Suprapubic skin (tissue), 4 donors: ENCODE measurements around the gene FHOD3. TPM values are rescaled to one million over a fixed set of nuclear protein-coding genes. Genes with fewer than 3 reads are reported as not detected.
A peak's percentile ranks its signal among the peaks of the same experiment; 100 is the strongest.
"Not testable (repeated sequence)": the region's sequence is repeated elsewhere in the genome, so short reads cannot be mapped to it uniquely, and the experiment has no call there.

Source experiments
- DNase-seq, 2 donors: peaks; one replicate each; pipeline ENCODE4 v3.0.0-alpha.2; 2019; ENCODE audit warnings: low spot score in 2 of 2
- H3K27ac ChIP-seq: fragments of 200-600 bp; sonication (generic); one replicate; pipeline ENCODE4 v1.5.1; 2019
- H3K27me3 ChIP-seq: fragments of 200-600 bp; sonication (generic); one replicate; pipeline ENCODE4 v1.5.1; 2019
- H3K36me3 ChIP-seq: fragments of 200-600 bp; sonication (generic); one replicate; pipeline ENCODE4 v1.5.1; 2019
- H3K4me1 ChIP-seq: fragments of 200-600 bp; sonication (generic); one replicate; pipeline ENCODE4 v1.5.1; 2019
- H3K4me3 ChIP-seq: fragments of 200-600 bp; sonication (generic); one replicate; pipeline ENCODE4 v1.5.1; 2019; ENCODE audit warnings: mild to moderate bottlenecking
- H3K9me3 ChIP-seq: fragments of 200-600 bp; sonication (generic); one replicate; pipeline ENCODE4 v1.5.1; 2019
- EP300 ChIP-seq: sonication (generic); formaldehyde crosslinking; IDR thresholded peaks from one replicate; pipeline ENCODE4 v1.6.1; 2017; ENCODE audit warnings: antibody characterized with exemption
- POLR2A ChIP-seq, 2 donors: fragments of 450-650 bp; IDR thresholded peaks; one replicate each; pipeline ENCODE4 v1.6.1; 2017; ENCODE audit warnings: antibody characterized with exemption in 2 of 2, mild to moderate bottlenecking in 2 of 2, moderate library complexity in 2 of 2
- POLR2AphosphoS5 ChIP-seq, 3 donors: sonication (generic); formaldehyde crosslinking; IDR thresholded peaks; one replicate each; pipeline ENCODE4 v1.6.1; 2017; ENCODE audit warnings: antibody characterized with exemption in 3 of 3
- WGBS: methylation state at CpG from one replicate; pipeline ENCODE4 v1.1.5; 2018; 5-methylcytosine and 5-hydroxymethylcytosine counted together
- total RNA-seq, 4 donors: library from RNA; depleted of rRNA; stranded (reverse); fragments of >200 nt; gene quantifications; one replicate each; pipeline ENCODE4 v1.1.0, GENCODE V29; 2016
- TF ChIP-seq, protein P1 (sequence below), 2 donors: fragments of 200-600 bp in 1 of 2; fragments of 450-650 bp in 1 of 2; sonication (generic) in 1 of 2; IDR thresholded peaks; one replicate each; pipeline ENCODE4 v1.5.1; 2016 to 2019; ENCODE audit warnings: antibody characterized with exemption in 2 of 2, mild to moderate bottlenecking in 1 of 2, moderate library complexity in 1 of 2

Gene FHOD3
- total RNA-seq, 4 donors from 2014 or later, result 5.8 to 18.7 (median 15.5) TPM

DNA sequence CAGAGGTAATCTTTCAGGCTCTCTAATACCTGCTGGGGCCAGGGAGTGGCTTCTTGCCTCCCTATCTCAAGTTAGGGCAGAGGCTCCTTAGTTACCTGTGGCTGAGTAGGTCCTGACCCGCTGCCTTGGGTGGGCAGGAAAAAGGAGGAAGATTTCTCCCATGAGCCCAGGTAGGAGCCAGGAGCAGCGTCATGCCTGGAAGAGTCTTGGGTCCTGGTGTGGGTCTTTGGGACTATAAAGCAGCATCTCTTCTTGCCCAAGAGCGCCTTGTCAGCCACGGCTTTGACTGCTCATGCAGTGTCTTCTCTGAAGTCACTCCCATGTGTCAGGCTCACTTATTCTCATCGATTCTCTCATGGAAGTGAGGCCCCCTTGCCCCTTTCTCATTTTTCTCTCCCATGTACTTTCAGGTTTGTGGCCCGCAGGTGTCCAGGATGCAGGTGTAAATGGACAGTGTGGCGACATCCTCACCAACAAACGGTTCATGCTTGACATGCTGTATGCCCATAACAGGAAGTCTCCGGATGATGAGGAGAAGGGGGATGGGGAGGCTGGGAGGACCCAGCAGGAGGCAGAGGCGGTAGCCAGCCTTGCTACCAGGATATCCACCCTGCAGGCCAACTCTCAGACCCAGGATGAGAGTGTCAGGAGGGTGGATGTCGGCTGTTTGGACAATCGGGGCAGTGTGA is 420.1 kb downstream of the FHOD3 start:
- Histone ChIP-seq H3K36me3 (no peaks in the 10 kb centered on the region), H3K27ac (no peak overlapping the region), H3K9me3 (no peaks in the 10 kb centered on the region), H3K4me1 (no peaks in the 10 kb centered on the region), H3K27me3 (no peaks in the 10 kb centered on the region), H3K4me3 (no peak overlapping the region)
- no peak for TF ChIP-seq POLR2A (IDR thresholded peaks at IDR 0.05)
- no peak for TF ChIP-seq EP300
- TF ChIP-seq, protein P1, sequence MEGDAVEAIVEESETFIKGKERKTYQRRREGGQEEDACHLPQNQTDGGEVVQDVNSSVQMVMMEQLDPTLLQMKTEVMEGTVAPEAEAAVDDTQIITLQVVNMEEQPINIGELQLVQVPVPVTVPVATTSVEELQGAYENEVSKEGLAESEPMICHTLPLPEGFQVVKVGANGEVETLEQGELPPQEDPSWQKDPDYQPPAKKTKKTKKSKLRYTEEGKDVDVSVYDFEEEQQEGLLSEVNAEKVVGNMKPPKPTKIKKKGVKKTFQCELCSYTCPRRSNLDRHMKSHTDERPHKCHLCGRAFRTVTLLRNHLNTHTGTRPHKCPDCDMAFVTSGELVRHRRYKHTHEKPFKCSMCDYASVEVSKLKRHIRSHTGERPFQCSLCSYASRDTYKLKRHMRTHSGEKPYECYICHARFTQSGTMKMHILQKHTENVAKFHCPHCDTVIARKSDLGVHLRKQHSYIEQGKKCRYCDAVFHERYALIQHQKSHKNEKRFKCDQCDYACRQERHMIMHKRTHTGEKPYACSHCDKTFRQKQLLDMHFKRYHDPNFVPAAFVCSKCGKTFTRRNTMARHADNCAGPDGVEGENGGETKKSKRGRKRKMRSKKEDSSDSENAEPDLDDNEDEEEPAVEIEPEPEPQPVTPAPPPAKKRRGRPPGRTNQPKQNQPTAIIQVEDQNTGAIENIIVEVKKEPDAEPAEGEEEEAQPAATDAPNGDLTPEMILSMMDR (IDR thresholded peaks at IDR 0.05), result no peak
- no peak for TF ChIP-seq POLR2AphosphoS5 (IDR thresholded peaks at IDR 0.05)
- 92% methylated on average over 12 of the region's 12 CpGs for WGBS
- no peak for DNase-seq

DNA sequence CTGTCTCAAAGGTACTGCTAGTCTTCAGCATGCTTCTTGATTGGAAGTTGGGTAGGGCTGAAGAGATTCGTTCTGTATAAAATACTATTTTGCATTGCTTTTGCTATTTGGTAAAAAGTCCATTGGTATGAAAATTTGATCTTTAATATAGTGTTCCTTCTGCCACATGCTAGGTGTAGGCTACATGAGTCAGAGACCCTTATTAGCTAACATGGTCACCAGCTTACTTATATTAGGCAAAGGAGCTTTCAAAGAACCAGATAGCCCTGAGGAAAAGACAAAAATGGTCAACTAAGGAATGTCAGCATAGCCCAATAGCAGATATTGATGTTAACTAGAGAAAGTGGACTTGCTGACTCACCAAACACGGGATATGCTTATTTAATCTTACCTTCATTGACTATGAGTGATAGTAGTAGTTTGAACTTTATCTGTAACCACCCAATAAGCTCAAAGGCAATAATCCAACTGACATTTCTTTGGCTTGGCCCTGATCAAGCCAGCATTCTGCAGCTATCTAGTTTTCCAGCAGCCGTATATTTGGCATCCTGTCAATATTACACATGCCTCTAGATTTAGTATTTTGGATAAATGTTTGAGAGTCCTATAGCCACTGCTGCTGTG is 421.3 kb downstream of the FHOD3 start:
- TF ChIP-seq POLR2AphosphoS5 (IDR thresholded peaks at IDR 0.05) (no peak), EP300 (no peak), POLR2A (IDR thresholded peaks at IDR 0.05) (no peak)
- TF ChIP-seq, protein P1 (IDR thresholded peaks at IDR 0.05), result no peak
- H3K4me1 ChIP-seq, result peaks cover 1% of the 10 kb centered on the region
- no peak overlapping the region for H3K27ac ChIP-seq
- no peaks in the 10 kb centered on the region for H3K36me3 ChIP-seq
- 76% methylated on average over 3 of the region's 3 CpGs for WGBS
- H3K9me3 ChIP-seq, result no peaks in the 10 kb centered on the region
- no peaks in the 10 kb centered on the region for H3K27me3 ChIP-seq
- no peak for DNase-seq
- no peak overlapping the region for H3K4me3 ChIP-seq

DNA sequence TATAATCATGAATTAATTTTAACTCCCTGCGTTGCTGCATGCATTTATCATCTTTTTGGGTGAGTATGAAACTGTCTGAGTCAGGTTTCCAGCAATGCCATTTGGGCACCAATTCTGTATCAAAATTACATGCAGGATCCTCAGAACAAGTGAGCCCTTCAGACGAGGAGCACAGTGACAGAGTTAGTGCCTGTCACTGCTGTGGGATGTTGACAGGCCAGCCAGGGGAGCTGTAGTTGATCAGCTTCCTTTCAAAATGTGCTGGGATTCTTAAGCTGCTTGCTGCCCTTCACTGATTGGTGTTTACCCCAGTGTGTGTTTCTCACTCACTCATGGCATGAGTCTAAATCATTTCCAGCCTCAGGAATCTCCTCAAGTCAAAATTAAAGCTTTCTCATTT is 422.1 kb downstream of the FHOD3 start:
- 58% methylated on average over 2 of the region's 2 CpGs for WGBS
- no peaks in the 10 kb centered on the region for H3K36me3 ChIP-seq
- TF ChIP-seq, protein P1 (IDR thresholded peaks at IDR 0.05), result no peak
- no peak for TF ChIP-seq POLR2A (IDR thresholded peaks at IDR 0.05)
- no peak for TF ChIP-seq POLR2AphosphoS5 (IDR thresholded peaks at IDR 0.05)
- no peak for TF ChIP-seq EP300
- H3K4me3 ChIP-seq, result no peak overlapping the region
- no peaks in the 10 kb centered on the region for H3K27me3 ChIP-seq
- DNase-seq, result no peak
- no peak overlapping the region for H3K27ac ChIP-seq
- peaks cover 10% of the 10 kb centered on the region for H3K4me1 ChIP-seq
- no peaks in the 10 kb centered on the region for H3K9me3 ChIP-seq

DNA sequence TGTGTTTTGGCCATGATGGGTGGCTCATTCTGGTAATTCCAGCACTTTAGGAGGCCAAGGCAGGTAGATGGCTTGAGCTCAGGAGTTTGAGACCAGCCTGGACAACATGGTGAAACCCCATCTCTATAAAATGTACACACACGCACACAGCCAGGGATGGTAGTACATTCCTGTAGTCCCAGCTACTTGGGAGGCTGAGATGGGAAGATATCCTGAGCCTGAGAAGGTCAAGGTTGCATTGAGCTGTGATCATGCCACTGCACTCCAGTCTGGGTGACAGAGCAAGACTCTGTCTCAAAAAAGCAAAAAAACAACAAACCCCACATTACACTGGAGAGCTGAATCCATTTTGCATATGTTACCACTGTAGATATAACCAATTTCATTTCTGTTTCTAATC is 423.8 kb downstream of the FHOD3 start:
- not testable (repeated sequence) for H3K36me3 ChIP-seq, H3K27me3 ChIP-seq, H3K4me3 ChIP-seq, DNase-seq, H3K9me3 ChIP-seq, H3K27ac ChIP-seq
- H3K4me1 ChIP-seq, result peaks cover 17% of the 10 kb centered on the region
- WGBS, result 92% methylated on average over 1 of the region's 1 CpG

DNA sequence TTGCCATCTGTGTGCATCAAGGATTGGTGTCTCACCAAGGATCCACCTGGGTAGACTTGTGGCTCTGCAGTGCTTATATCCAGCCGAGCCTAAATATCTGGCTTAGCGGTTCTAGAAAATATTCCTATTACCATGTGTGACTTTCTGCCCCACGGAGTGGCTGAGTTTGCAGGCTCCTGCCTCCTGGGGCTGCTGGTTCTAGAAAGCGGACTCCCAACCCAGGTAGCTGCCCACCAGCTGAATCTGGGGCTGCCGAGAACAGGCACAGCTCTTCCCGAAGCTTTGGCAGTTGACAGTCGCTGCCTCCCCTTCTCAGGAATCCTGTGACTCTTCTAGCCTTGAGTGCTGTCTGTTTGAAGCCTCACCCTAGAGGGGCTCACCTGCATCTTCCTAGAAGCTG is 426.7 kb downstream of the FHOD3 start:
- peak overlapping the region; percentile 44 for H3K27ac ChIP-seq
- no peaks in the 10 kb centered on the region for H3K36me3 ChIP-seq
- H3K9me3 ChIP-seq, result no peaks in the 10 kb centered on the region
- 22% methylated on average over 6 of the region's 7 CpGs for WGBS
- peak overlapping the region; percentile 40 for H3K4me3 ChIP-seq
- H3K4me1 ChIP-seq, result peaks cover 24% of the 10 kb centered on the region
- TF ChIP-seq POLR2AphosphoS5 (IDR thresholded peaks at IDR 0.05) (no peak), POLR2A (IDR thresholded peaks at IDR 0.05) (no peak), EP300 (no peak)
- TF ChIP-seq, protein P1 (IDR thresholded peaks at IDR 0.05), result no peak
- no peak for DNase-seq
- no peaks in the 10 kb centered on the region for H3K27me3 ChIP-seq
